Measurements from ENCODE around the gene GFRA3. TPM values are rescaled to one million over a fixed set of nuclear protein-coding genes. Genes with fewer than 3 reads are reported as not detected.

The GFRA3 gene
- total RNA-seq, 1 experiment from 2014 or later, result 1.6 TPM

DNA sequence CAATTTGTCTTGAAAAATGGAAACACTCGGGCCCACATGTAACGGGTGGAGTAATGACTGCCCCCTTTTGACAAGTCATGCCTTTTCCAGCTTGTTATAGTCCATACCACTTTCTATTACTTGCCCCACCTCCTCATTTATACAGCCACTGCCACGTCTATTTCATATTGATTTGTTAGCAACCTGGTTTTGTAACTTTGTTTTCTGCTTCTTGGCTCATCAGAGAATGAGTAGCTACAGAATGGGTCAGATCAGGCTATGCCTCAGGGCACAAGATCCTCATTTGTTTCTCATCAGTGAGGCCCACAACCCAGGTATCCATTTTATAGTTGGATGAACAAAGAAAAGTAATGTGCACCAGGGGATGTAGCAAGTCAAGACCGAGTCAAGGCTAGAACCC lies 1.7 kb downstream of the GFRA3 start:
- Histone ChIP-seq H2AK5ac (ENCODE audit: insufficient read length, low read length) (no peak overlapping the region), H2BK15ac (ENCODE audit: low read depth, low read length) (no peak overlapping the region), H2BK20ac (ENCODE audit: low read depth, low read length, poor library complexity, severe bottlenecking) (no peak overlapping the region), H3K9me3 (ENCODE audit: control insufficient read depth, low read depth, low read length) (no peaks in the 10 kb centered on the region), H3K23ac (ENCODE audit: insufficient read length, low read depth, low read length) (no peak overlapping the region), H3K14ac (ENCODE audit: insufficient read depth, low read length) (no peak overlapping the region), H4K5ac (ENCODE audit: insufficient read length, low read depth, low read length) (no peak overlapping the region), H3K4ac (ENCODE audit: low read depth, low read length) (no peak overlapping the region), H3K23me2 (ENCODE audit: insufficient read length, low read depth, low read length, poor library complexity, severe bottlenecking) (peaks cover 4% of the 10 kb centered on the region), H3K79me1 (ENCODE audit: insufficient read depth, low read depth, low read length, poor library complexity, severe bottlenecking) (no peaks in the 10 kb centered on the region), H3K27ac (ENCODE audit: insufficient read length, low read depth, low read length) (no peak overlapping the region), H4K8ac (replicated peaks; ENCODE audit: insufficient read length, low read depth, low read length) (no peak overlapping the region), H3K27me3 (ENCODE audit: insufficient read depth, low read length) (peaks cover 6% of the 10 kb centered on the region; the same call in 1 of the 2 replicates), H3T11ph (ENCODE audit: low read length) (no peak overlapping the region), H3K4me1 (ENCODE audit: insufficient read depth, low read length) (no peaks in the 10 kb centered on the region), H4K20me1 (ENCODE audit: control insufficient read depth, insufficient read depth, insufficient read length) (no peaks in the 10 kb centered on the region), H3K79me2 (ENCODE audit: insufficient read depth, low read length) (no peaks in the 10 kb centered on the region), H2AFZ (ENCODE audit: low read length) (no peak overlapping the region), H2BK120ac (ENCODE audit: low read depth, low read length, poor library complexity, severe bottlenecking) (no peak overlapping the region), H3K9ac (ENCODE audit: extremely low read depth, insufficient read length, low read length) (no peak overlapping the region), H4K91ac (ENCODE audit: insufficient read length, low read depth, low read length) (no peak overlapping the region), H2BK12ac (ENCODE audit: insufficient read length, low read depth, low read length) (no peak overlapping the region), H3K4me2 (ENCODE audit: insufficient read depth, insufficient read length, low read length) (no peak overlapping the region), H3K18ac (ENCODE audit: insufficient read length, low read depth, low read length) (no peak overlapping the region), H2BK5ac (ENCODE audit: insufficient read length, low read length) (no peak overlapping the region), H3K56ac (ENCODE audit: insufficient read length, low read depth, low read length) (no peak overlapping the region)
- DNase-seq, result no peak
- Mint-ChIP-seq H3K36me3 (ENCODE audit: insufficient read depth in 1 of 3, low read depth in 3 of 3) (no peaks in the 10 kb centered on the region), H3K9me3 (no peaks in the 10 kb centered on the region), H3K4me1 (peaks cover 16% of the 10 kb centered on the region in 2 experiments), H3K27ac (no peak overlapping the region), H3K4me3 (no peak overlapping the region; a peak in 1 of 5 replicates), H3K27me3 (ENCODE audit: low read depth) (peaks cover 41% of the 10 kb centered on the region)
- TF ChIP-seq, protein P1, sequence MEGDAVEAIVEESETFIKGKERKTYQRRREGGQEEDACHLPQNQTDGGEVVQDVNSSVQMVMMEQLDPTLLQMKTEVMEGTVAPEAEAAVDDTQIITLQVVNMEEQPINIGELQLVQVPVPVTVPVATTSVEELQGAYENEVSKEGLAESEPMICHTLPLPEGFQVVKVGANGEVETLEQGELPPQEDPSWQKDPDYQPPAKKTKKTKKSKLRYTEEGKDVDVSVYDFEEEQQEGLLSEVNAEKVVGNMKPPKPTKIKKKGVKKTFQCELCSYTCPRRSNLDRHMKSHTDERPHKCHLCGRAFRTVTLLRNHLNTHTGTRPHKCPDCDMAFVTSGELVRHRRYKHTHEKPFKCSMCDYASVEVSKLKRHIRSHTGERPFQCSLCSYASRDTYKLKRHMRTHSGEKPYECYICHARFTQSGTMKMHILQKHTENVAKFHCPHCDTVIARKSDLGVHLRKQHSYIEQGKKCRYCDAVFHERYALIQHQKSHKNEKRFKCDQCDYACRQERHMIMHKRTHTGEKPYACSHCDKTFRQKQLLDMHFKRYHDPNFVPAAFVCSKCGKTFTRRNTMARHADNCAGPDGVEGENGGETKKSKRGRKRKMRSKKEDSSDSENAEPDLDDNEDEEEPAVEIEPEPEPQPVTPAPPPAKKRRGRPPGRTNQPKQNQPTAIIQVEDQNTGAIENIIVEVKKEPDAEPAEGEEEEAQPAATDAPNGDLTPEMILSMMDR (conservative IDR thresholded peaks at IDR 0.05), result no peak; the same call in 2 of the 3 replicates
- WGBS (ENCODE audit: extremely low coverage, insufficient read length, low lambda C conversion rate), result no CpG with 5 or more reads among the region's 4 CpGs
